ENCODE data around the gene SPAG16.

The SPAG16 gene

DNA sequence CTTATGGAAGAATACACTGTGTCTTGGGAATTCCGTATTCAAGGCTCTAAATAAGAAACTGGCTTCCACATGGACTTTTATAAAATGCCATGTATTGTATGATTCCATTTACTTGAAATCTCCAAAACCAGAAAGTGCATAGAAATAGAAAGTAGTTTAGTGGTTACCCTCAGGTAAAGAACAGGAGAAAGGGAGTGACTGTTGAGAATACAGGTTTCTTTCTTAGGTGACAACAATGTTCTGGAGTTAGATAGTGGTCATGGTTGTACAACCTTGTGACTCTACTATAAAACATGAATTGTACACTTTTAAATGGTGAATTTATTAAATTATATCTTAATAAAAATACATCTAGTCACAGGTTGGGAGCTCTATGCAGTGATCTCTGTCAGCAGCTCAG, 481.8 kb downstream of the SPAG16 start:
- H3K4me2 ChIP-seq = peak overlapping the region; percentile 83
- H3K4me1 ChIP-seq (ENCODE audit: low read depth, poor library complexity, severe bottlenecking) = peaks cover 18% of the 10 kb centered on the region
- H4K20me1 ChIP-seq (ENCODE audit: insufficient read depth) = no peaks in the 10 kb centered on the region
- no peaks in the 10 kb centered on the region for H3K36me3 ChIP-seq (ENCODE audit: insufficient read depth)
- no peak overlapping the region for H3K4me3 ChIP-seq (IDR thresholded peaks at IDR 0.05; ENCODE audit: insufficient read depth, low read depth, low read length)
- no peaks in the 10 kb centered on the region; the same call in 1 of the 2 replicates for H3K27me3 ChIP-seq (ENCODE audit: insufficient read depth, low read depth)
- no peak overlapping the region for H3K27ac ChIP-seq
- no peaks in the 10 kb centered on the region for H3K79me2 ChIP-seq (ENCODE audit: insufficient read depth, low read depth)
- TF ChIP-seq, protein P1, sequence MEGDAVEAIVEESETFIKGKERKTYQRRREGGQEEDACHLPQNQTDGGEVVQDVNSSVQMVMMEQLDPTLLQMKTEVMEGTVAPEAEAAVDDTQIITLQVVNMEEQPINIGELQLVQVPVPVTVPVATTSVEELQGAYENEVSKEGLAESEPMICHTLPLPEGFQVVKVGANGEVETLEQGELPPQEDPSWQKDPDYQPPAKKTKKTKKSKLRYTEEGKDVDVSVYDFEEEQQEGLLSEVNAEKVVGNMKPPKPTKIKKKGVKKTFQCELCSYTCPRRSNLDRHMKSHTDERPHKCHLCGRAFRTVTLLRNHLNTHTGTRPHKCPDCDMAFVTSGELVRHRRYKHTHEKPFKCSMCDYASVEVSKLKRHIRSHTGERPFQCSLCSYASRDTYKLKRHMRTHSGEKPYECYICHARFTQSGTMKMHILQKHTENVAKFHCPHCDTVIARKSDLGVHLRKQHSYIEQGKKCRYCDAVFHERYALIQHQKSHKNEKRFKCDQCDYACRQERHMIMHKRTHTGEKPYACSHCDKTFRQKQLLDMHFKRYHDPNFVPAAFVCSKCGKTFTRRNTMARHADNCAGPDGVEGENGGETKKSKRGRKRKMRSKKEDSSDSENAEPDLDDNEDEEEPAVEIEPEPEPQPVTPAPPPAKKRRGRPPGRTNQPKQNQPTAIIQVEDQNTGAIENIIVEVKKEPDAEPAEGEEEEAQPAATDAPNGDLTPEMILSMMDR (conservative IDR thresholded peaks at IDR 0.05; ENCODE audit: low read depth, low read length) = no peak
- no peak overlapping the region for H2AFZ ChIP-seq (ENCODE audit: low read depth)
- no peak overlapping the region for H3K9ac ChIP-seq

DNA sequence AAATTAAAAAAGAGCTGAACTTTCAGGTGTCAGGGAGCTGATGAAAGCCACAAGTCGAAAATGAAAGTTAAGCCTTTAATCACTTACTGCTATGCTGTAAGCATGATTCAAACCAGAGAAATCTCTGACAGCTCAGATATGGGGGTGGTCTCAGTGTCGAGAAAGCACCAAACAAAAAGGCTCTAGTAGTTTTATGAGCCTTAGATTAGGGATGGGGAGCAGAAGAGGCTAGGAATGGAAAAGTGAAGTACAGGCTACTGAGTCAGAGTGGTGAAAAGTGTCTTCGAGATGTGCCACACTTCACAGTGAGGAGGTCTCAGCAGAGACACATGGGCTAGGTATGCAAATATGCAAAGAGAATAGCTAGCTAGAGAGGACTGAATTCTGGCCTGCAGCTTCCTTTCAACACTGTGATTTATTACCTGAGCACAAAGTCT, 482.2 kb downstream of the SPAG16 start:
- Histone ChIP-seq H3K27ac (no peak overlapping the region), H4K20me1 (ENCODE audit: insufficient read depth) (no peaks in the 10 kb centered on the region), H2AFZ (ENCODE audit: low read depth) (no peak overlapping the region), H3K27me3 (ENCODE audit: insufficient read depth, low read depth) (no peaks in the 10 kb centered on the region; the same call in 1 of the 2 replicates), H3K79me2 (ENCODE audit: insufficient read depth, low read depth) (no peaks in the 10 kb centered on the region), H3K4me1 (ENCODE audit: low read depth, poor library complexity, severe bottlenecking) (peaks cover 18% of the 10 kb centered on the region), H3K9ac (no peak overlapping the region), H3K4me2 (peak overlapping the region; percentile 83; the same call in 1 of the 2 replicates), H3K36me3 (ENCODE audit: insufficient read depth) (no peaks in the 10 kb centered on the region), H3K4me3 (IDR thresholded peaks at IDR 0.05; ENCODE audit: insufficient read depth, low read depth, low read length) (no peak overlapping the region)
- TF ChIP-seq, protein P1 (conservative IDR thresholded peaks at IDR 0.05; ENCODE audit: low read depth, low read length) = no peak

DNA sequence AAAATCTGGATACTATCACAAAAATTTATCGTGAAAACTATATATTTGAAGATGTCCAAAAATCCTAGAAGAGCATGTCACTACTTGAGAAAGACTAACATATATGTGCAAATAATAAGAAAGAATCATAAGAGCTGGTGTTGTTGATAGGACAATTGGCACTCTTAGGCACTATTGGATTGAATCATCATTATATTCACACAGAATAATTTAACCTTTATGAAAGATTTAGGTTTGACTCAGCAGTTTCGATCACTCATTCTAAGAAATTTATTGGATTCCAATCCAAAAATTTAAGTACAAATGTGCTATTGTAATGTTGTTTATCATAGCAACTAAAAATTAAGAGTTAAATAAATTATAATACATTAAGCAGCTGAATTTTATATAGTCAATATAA, 503.6 kb downstream of the SPAG16 start:
- Histone ChIP-seq H3K27me3 (ENCODE audit: insufficient read depth, low read depth) (no peaks in the 10 kb centered on the region), H3K4me3 (IDR thresholded peaks at IDR 0.05; ENCODE audit: insufficient read depth, low read depth, low read length) (no peak overlapping the region), H4K20me1 (ENCODE audit: insufficient read depth) (no peaks in the 10 kb centered on the region), H3K4me1 (ENCODE audit: low read depth, poor library complexity, severe bottlenecking) (no peaks in the 10 kb centered on the region), H3K4me2 (no peak overlapping the region), H3K36me3 (ENCODE audit: insufficient read depth) (no peaks in the 10 kb centered on the region), H3K79me2 (ENCODE audit: insufficient read depth, low read depth) (no peaks in the 10 kb centered on the region), H3K9ac (no peak overlapping the region), H2AFZ (ENCODE audit: low read depth) (no peak overlapping the region), H3K27ac (no peak overlapping the region)
- TF ChIP-seq, protein P1 (conservative IDR thresholded peaks at IDR 0.05; ENCODE audit: low read depth, low read length) = no peak

DNA sequence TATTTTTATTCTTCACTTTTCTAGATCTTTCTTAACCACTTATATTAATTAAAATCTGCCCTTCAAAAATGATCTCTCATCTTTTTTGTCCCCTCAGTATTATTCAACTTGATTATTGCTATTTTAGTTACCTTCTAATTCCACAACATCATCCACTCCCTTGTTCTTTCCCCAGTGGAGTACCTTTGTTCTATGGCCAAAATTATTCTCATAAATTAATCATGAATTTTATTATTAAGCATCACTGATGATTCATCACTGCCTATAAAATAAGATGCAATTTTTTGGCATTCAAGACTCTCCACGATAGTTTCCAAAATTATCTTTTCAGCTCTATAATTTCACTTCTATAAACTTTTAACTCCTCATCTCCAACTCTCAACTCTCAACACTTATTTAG, 505.7 kb downstream of the SPAG16 start:
- Histone ChIP-seq H3K36me3 (ENCODE audit: insufficient read depth) (no peaks in the 10 kb centered on the region), H3K27me3 (ENCODE audit: insufficient read depth, low read depth) (no peaks in the 10 kb centered on the region), H3K27ac (no peak overlapping the region), H4K20me1 (ENCODE audit: insufficient read depth) (no peaks in the 10 kb centered on the region), H3K4me1 (ENCODE audit: low read depth, poor library complexity, severe bottlenecking) (no peaks in the 10 kb centered on the region), H3K4me3 (IDR thresholded peaks at IDR 0.05; ENCODE audit: insufficient read depth, low read depth, low read length) (no peak overlapping the region), H3K9ac (no peak overlapping the region), H3K79me2 (ENCODE audit: insufficient read depth, low read depth) (no peaks in the 10 kb centered on the region), H2AFZ (ENCODE audit: low read depth) (no peak overlapping the region), H3K4me2 (no peak overlapping the region)
- TF ChIP-seq, protein P1 (conservative IDR thresholded peaks at IDR 0.05; ENCODE audit: low read depth, low read length) = no peak

Measured in KMS-11 (cell line).